HG03439 (cell line): ENCODE measurements around the gene PRSS8.
"Not testable (repeated sequence)": the region's sequence is repeated elsewhere in the genome, so short reads cannot be mapped to it uniquely, and the experiment has no call there.

ENCODE experiments used
- ATAC-seq: cut with Tn5 transposase; IDR thresholded peaks from one replicate; pipeline ENCODE4 v1.9.1; 2021; ENCODE audit warnings: mild to moderate bottlenecking, moderate library complexity; ENCODE audit not compliant: unreplicated experiment

The PRSS8 gene

DNA sequence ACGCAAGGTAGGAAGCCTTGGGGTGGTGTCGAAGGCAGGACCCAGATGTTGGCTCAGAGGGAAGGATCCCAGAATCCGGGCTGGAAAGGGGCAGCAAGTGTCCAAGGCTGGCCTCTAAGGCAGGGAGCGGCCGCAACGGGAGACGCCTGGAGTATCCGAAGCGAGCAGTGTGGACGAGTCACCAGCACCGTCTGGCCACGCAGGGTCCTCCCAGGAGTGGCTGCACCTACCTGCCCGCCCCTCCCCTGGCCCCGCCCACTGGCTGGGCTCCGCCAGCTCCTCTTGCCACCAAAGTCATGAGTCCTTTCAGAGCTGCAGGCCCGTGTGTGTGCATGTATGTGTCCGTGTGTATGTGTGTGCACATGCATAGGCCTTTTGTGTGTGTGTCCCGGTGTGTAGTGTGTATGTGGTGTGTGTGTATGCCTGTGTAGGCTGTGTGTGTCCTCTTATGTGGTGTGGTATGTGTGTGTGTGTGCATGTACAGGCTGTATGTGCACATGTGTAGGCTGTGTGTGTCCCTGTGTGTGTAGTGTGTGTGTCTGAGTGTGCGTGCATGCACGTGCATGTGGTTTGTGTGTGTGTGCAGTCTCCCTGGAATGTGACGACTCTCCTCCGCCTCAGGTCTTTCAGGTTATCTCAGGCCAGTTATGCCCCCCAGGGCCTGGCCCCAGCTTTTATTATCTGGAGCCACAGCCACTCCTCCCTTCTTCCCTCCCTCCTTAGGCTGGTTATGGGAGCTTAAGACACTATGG lies at the start of gene PRSS8:
Gene PRSS8 (minus strand): TSS at position 193 of the 752 bp plus-strand sequence. CDS start 229 bp downstream, outside the sequence.
- no peak for ATAC-seq

DNA sequence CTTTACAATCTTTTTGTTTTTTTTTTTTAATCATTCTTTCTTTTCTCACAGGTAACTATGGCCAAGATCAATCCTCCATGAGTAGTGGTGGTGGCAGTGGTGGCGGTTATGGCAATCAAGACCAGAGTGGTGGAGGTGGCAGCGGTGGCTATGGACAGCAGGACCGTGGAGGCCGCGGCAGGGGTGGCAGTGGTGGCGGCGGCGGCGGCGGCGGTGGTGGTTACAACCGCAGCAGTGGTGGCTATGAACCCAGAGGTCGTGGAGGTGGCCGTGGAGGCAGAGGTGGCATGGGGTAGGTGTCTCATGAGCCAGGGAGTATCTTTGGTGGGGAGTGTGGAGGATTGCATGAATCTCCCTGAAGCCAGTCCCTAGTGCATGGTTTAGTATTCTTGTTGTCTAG lies 49.4 kb upstream of the PRSS8 start:
- ATAC-seq: no peak

DNA sequence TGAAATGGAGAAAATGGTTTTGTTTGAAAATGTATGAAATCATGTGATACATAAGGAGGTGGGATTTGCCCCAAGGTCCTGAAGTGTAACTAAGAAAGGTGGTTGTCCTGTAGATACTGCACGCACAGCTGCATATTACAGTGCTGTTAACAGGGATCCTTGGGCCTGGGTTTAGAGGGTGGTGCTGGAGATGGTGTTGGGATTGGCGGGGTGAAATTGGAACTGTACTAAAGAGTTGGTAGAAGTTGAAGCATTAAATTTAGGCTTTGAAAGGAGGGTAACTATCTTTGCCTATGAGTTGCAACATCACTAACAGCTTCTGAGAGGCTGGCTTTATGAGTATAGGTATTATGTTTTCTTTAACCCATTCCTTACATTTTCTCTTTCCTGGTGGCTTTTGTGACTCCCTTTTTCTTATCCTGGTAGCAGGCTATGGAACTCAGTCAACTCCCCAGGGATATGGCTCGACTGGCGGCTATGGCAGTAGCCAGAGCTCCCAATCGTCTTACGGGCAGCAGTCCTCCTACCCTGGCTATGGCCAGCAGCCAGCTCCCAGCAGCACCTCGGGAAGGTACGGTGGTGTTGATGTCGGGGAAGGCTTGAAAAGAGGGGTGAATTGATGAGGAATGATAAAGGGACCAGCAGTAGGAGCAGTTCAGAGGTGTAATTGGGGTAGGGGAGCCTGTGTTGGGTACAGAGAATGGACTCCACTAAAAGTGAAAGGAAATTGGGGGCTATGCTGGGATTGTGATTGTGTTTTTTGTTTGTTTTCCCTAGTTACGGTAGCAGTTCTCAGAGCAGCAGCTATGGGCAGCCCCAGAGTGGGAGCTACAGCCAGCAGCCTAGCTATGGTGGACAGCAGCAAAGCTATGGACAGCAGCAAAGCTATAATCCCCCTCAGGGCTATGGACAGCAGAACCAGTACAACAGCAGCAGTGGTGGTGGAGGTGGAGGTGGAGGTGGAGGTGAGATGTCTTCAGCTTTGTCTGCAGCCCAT lies 48.2 kb upstream of the PRSS8 start:
- ATAC-seq: no peak

DNA sequence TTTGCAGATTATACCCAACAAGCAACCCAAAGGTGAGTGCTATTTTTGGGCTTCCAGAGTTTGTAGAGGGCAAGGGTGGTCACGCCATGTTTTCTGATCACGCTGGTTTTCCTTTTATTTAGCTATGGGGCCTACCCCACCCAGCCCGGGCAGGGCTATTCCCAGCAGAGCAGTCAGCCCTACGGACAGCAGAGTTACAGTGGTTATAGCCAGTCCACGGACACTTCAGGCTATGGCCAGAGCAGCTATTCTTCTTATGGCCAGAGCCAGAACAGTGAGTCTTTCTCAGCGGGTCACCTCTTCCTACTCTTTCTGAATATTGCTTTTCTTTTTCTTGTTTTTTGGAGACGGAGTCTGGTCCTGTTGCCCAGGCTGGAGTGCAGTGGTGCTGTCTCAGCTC lies 46.9 kb upstream of the PRSS8 start:
- ATAC-seq: no peak

DNA sequence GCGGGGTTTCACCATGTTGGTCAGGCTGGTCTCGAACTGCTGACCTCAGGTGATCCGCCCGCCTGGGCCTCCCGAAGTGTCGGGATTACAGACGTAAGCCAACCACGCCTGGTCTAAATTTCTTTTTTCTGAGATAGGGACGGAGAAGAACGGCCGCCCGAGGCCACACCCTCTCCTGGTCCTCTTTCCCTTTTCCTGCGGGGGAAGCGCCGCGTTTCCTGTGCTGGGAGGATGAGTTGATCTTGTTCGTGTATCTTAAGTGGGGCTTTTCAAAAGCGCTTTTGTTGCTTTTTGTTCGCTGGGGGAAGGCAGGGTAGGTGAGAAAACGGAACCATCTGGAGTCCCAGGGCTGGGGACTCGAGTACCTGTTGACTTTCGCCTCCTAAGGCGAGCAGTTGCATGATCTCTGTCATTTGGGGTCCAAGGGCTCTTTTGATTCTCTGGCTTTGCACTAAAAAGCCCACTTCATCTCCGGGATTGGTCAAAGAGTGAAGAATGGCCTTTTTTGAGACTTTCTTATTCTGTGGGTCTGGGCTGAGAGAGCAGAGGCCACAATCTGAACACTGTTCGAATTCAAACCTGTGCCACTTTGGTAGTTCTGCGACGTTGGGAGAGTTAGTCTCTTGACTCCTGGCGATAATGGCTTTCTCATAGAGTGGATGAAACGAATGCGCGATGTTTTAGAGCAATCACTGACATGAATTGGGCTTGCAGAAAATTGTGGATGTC lies 45.7 kb upstream of the PRSS8 start:
- no peak for ATAC-seq

DNA sequence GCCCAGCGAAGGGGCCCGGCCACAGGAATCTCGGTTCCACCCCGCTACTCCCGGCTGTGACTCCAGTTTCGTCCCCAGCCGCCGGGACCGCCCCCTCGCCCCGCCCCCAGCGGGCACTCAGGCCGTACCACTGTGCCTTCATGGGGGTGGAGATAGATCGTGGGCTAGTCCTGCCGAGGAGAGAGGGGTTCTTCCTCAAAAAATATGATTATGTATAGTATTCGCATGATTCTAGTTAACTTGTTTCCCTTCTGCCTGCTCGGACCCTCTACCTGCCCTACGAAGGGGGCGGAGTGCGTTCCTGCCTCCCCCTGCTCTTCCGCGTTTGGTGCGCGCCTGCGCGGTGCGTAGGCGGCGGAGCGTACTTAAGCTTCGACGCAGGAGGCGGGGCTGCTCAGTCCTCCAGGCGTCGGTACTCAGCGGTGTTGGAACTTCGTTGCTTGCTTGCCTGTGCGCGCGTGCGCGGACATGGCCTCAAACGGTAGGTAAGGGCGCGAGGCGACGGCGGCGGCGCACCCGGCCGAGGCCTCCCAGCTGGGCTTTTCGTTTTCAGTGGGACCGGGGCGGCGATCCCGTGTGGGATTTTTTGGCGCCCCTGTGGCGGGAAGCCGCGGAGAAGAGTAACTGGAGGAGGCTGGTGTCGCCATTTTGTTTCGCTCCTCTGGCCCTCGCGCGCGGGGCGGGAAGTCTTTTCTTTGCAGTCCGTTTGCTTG lies 44.4 kb upstream of the PRSS8 start, which contains the start of gene FUS:
Gene FUS (plus strand): TSS at position 393 of the 713 bp plus-strand sequence. CDS start 76 bp downstream, at position 469.
- ATAC-seq: peak; percentile 68

DNA sequence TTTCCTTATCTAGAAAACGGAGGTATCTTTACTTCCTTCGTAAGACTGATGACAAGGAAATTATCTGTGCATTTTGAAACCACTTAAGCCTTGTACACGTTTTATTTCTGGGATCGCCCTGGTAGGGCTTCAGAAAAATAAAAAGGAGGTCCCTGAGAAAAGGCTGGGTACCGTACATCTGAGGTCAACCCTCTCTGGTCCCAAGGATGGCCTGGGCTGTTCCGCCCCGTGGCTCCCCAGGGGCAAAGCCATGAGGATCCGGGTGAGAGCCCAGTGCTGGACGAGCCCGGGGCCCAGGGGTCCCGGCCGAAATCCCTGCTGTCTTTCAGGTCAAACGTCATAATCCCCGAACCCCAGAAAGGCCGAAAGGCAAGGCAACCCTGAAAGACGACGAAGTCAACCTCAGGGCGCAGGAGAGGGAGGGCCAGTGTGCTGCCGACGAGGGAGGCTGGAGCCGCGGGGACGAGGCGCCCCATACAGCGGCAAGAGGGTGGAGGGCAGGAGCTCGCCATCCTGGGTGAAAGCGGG lies 43.8 kb upstream of the PRSS8 start:
- ATAC-seq: peak; percentile 4

DNA sequence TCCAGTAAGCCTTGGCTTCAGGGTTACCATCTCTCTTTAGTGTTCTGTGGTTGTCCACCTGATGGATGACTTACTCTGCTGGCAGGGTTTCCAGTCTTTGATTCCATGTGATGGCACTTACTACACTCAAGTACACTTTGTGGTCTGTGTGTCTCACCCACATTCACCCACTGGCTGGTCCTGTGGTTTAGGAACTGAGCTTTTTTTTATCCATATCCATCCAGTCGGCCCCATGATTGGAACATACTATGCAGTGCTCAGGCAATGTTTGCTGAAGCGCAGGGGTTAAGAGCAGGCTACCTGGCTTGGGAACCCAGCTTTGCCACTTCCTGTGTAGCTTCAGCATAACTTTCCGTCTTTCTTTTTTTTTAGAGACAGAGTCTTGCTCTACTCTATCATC lies 41.6 kb upstream of the PRSS8 start:
- ATAC-seq: no peak

DNA sequence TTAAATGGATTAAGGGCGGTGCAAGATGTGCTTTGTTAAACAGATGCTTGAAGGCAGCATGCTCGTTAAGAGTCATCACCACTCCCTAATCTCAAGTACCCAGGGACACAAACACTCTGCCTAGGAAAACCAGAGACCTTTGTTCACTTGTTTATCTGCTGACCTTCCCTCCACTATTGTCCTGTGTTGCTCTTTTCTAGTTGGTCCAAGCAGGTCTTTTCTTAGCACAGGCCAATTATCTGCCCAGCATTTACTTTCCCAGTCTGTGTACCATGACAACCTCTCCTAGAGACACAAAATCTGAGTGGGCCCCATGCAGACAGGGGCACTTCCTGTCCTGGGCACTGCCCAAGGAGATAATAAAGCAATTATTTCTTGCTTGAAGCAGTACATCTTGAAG lies 34.5 kb upstream of the PRSS8 start:
- ATAC-seq: not testable (repeated sequence)

DNA sequence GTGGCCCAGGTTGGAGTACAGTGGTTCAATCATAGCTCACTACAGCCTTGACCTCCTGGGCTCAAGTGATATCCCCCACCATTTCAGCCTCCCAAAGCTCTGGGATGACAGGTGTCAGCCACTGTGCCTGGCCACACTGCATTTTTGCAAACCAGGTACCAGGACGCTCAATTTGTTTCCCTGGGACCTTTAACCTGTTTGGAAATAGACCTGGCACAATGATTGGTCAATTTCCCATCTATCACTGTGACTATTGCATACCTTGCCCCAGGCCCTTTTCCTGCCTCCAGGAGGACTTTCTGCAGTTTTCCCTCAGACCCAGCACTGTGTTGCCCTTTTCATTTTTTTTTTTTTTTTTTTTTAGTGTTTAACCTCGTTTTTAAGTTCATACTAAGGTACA lies 33.3 kb upstream of the PRSS8 start:
- no peak for ATAC-seq

DNA sequence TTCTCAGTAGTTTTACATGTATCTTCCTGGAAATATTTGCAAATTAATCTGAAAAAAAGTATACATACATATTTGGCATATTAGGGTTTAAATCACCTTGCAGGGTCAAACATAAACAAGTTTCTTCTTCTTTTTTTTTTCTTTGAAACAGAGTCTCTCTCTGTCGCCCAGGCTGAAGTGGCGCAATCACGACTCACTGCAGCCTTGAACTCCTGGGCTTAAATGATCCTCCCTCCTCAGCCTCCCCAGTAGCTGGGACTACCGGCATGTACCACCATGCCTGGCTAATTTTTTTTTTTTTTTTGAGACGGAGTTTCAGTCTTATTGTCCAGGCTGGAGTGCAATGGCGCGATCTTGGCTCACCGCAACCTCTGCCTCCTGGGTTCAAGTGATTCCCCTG lies 31.8 kb upstream of the PRSS8 start:
- no peak for ATAC-seq

DNA sequence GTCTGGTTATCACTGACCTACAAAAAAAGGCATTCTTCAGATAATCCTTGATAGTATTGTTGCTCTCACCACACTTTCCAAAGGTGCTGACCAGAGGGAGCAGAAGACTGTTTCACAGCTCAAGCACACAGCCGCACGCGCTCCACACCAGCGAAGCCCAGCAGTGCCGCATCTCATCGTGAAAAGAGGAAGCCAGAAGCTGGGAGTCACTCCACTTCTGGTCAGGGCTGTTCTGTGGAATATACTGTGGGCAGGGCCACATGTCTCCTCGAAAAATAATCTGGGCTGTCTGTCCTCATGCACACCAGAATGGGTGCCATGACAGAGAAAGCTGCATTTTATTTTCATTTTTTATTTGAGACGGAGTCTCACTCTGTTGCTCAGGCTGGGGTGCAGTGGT lies 21.6 kb upstream of the PRSS8 start:
- ATAC-seq: no peak

DNA sequence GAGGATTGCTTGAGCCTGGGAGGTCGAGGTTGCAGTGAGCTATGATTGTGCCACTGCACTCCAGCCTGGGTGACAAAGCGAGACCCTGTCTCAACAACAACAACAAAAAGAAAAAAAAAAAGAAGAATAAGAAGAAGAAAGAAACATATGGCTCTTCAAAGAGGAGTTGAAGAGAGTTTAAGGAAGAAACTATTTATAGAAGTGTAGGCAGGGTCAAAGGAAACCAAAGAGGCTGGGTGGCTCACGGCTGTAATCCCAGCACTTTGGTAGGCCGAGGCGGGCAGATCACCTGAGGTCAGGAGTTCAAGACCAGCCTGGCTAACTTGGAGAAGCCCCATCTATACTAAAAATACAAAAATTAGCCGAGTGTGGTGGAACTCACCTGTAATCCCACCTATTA lies 15.4 kb upstream of the PRSS8 start:
- not testable (repeated sequence) for ATAC-seq

DNA sequence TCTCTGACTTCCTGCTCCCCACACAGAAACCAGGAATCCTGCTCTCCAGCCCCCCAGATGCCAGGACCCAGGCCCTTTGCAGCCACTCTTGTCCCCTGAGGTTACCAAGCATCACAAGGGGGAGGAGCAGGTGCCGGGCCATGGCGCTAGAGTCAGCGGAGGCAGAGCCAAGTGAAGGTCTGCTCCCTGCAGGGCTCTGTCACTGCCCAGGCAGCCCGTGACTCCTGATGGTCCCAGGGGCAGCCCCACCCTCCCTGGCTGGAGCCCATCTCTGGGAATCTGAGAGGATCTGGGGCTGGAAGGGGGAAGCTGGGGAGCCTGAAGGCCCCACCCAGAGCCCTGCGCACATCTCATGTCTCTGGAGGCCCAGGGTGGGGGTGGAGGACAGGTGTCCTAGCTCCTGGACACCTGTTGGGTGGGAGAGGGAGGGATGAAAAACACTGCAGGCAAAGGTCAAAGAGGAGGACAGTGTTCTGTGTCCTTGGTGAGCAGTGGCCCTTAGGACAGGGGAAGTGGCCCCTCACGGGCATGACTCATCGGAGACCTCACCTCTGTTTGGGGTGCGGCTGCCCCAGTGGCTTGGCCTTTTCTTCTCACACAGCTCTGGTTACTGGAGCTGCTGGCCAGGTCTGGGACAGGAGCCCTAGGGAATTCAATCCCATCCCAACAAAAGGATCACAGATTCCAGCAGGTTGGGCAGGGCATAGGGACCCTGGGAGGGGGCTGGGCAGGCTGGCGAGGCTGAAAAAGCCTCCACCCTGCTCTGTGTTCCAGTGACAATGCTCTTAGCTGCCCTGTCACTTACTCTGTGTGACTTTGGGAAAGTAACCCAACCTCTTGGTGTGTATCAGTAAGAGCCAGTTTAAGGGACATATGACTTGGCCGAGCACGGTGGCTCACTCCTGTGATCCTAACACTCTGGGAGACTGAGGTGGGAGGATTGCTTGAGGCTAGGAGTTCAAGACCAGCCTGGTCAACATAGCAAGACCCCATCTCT lies 14.7 kb upstream of the PRSS8 start, which contains the start of gene PRSS36:
Gene PRSS36 (minus strand): TSS at position 173 of the 997 bp plus-strand sequence. CDS start 31 bp downstream, at position 142.
- no peak for ATAC-seq

DNA sequence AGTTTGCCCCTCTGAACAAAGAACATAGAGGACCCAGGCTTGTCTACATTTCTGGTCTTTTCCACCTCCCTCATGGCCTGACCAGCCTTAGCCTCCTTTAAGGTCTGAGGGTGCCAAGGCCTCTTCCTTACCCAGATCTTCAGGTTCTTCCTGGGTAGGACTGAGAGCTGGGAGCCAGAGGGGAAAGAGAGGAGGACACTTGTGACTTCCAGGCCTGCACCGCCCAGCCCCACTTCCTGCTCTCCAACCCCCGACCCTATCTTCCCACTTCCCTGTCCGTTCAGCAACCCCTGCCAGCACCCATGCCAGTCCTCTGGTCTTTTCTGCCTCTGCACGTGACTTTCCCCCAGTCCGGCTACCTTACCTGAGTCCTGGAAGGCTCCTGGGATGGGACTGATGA lies 13.8 kb upstream of the PRSS8 start:
- no peak for ATAC-seq

DNA sequence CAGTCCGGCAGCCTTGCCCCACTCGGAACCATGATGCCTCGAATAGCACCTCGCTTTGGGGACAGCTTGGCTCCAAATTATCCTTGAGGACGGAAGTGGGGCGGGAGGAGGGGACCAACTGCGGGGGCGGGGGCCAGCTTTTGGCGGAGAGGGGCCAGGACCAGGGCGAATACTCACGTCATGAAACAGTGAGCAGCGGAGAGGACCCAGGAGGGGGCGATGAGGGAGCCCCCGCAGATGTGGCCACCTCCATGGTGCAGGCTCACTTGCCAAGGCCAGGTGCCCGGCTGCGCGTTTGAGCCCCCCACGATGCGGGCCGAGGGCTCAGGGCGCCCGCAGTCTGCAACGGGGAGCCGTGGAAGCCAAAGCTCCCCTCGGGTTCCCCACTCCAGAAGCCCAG lies 13.4 kb upstream of the PRSS8 start:
- ATAC-seq: no peak

DNA sequence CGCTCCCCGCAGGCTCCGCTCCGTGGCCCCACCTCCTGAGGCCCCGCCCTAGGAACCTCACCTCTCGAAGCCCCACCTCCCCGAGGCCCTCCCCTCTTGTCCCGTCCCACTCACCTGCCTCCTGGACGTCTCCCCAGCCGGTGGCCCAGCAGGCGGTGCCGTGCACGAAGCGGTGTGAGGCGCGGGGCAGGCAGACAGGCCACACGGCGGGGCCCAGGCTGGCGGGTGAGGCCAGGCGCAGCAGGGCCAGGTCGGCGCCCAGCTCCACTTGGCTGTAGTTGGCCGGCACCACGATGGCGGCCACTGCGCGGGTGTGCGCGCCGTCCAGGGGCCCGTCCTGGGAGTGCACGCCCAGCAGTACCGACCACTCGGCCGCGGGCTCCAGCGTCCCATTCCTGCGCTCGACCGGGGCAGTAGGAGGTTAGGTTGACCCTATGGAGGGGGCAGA lies 12.8 kb upstream of the PRSS8 start:
- no peak for ATAC-seq

DNA sequence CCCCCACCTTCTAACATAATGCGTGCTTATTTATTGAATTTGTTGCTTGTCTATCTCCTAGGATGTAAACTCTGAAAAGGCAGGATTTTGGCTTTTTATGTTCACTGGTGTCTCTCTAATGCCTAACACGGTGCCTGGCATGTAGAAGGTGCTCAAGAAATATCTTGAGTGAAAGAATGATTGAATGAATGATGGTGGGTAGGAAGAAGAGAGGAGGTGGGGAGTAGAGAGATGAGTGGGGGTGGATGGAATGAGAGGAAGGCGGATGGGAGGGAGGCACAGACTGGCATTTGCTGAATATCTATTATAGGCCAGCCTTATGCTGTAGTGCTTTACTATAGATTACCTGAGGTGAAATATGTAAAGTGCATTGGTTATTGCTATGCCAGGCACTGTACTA lies 12.0 kb upstream of the PRSS8 start:
- ATAC-seq: no peak
